GM19240 (cell line): Measurements from ENCODE around the gene CAP2.
"Not testable (repeated sequence)": the region's sequence is repeated elsewhere in the genome, so short reads cannot be mapped to it uniquely, and the experiment has no call there.

ENCODE experiments used
- DNase-seq: peaks from one replicate; pipeline ENCODE4 v3.0.0; 2011; ENCODE audit warnings: low spot score; ENCODE audit not compliant: insufficient read length

CAP2 gene

DNA sequence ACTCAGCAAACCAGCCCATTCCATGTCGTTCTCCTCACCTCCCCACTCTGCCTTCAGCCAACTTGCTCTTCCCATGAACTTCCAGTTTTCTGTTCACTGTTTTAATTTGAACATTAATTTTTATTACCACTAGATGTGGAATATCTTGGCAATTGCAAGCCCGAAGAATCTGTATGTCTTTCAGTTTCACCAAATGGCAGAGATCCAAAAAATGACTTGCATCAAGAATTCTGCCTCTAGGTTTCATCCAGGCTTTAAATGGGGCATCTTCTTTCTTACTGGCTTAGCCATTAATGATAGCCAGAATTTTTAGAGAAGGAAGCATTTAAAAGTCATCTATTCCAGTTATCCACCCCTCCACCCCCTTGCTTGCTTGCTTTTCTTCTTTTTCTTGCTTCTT is 39.0 kb downstream of the CAP2 start:
- no peak for DNase-seq

DNA sequence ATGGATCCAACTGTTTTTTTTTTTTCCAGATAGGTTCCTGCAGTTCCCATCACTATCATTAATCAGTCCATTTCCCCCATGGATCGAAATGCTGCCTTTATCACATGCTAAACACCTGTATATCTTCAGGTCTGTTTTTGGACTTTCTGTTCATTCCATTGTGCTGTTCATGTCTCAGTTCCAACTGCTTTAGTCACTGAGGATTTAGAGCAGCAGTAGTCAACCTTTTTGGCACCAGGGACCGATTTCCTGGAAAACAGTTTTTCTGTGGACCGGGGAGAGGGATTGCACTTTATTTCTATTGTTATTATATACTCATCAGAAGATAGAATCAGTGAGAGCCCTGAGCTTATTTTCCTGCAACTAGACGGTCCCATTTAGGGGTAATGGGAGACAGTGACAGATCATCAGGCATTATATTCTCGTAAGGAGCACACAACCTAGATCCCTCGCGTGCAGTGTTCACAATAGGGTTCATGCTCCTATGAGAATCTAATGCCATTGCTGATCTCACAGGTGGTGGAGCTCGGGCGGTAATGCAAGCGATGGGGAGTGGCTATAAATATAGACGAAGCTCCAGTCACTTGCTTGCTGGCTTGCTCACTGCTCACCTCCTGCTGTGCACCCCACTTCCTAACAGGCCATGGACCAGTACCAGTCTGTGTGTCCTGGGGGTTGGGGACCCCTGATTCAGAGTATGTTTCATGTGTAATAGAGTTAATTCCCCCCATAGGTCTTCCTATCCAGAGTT is 46.0 kb downstream of the CAP2 start:
- no peak for DNase-seq

- not testable (repeated sequence) for DNase-seq
Observed at GRCh38 chr6:17440811-17441210, 47.4 kb downstream of the CAP2 start.

DNA sequence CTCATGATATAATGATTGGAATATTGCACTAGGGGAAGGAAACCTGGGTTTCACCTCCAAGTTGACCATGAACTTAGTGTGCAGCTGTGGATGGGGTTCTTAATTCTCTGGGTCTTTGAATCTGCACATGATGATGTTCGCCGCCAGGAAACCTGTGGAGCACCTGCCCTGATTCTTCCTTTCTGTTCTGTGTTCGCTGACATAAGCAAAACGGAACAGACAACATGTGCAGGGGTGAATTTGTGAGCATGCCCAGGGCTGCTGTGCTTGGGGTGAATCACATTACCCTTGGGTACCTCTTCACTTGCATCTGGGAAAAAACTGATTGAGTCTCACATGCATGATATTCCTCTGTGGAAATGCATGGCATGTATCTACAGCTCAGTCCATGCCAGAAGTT is 48.8 kb downstream of the CAP2 start:
- DNase-seq: no peak

DNA sequence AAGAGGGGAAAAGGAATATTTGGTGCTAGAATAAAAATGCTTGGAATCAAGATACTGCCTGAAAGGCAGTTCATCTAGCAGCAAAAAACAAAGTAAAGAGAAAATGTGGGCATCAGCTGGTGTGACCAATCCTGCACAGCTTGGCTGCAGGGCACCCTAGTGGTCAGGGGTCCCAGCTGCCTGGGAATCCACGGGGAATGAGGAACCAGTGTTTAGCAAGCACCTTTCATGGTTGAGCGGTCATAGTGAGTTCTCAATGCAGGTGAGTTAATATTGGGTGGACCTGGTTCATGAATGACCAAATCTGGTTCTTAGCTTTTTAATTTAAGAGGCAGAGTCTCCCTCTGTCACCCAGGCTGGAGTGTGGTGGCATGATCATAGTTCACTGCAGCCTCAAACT is 53.3 kb downstream of the CAP2 start:
- DNase-seq: no peak

DNA sequence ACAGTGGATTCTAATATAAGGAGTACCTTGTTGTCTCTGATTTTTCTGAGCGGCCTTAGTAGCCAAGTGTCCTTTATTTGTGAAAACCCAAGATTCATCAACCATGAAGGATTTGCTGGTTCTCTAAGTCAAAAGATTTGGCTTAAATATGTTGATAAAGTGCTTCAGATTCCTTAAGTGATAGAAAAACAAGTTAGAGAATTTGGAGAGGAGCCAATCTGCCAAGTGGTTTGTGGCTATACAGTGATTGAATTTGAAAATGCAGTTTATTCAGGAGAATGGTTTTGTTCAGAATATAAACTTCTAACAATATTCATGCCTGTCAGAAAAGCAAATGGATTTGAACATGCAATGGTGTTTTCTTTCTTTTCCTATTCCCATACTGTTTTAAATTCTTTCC is 54.8 kb downstream of the CAP2 start:
- no peak for DNase-seq

DNA sequence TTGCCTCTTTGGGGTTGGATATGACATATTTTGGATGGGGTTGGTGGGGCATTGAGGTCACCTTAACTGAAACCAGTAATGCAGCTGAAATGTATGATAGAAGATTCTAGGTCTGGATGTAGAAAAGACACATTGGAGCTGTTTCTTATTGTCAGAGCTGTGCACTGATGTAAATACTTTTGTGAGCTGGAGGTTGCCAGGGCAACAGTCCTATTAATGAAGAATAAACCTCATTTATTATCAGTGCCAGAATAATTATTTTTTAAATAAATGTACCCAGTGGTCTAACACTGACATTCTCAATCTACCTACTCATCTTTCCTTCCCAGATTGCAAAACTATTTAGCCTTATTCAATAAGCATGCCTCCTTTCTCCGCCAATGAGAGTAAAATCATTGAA is 57.0 kb downstream of the CAP2 start:
- DNase-seq: no peak

DNA sequence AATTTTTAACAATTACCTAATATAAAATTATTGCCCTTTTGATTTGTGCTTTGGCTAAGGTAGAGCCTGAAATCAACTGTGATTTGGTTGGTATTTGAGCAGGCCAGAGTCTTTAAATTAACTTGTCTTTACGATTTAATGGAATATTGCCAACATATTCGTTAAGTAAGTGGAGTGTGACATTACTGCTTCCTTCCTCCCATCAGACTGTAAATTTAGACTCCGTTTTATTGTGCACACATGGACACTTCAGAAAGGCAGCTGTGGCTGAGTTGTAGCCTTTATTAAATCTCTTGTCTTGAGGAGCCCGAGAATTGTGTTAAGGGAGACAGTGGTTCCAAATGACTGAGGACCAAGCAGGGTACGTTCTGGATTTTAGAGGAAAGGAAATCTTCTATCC is 57.4 kb downstream of the CAP2 start:
- no peak for DNase-seq

DNA sequence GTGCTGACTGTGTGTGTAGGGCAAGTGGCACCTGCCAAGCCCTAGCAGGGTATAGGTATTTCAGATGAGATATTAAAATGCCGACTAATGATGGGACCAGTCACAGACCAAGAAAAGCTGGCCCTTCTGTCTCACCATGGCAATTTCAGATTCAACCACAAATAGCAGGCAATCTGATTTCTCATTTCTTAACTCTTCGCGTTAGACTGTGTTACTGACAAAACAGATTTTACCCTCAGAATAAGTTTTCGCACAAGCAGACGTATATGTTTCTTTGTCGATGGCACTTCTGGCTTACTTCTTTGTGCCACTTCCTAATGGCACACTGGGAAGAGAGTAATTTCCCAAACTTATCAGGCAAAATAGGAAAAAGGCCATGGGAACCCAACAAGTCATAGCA is 58.7 kb downstream of the CAP2 start:
- no peak for DNase-seq

GRCh38 chr6:17454316-17455005 is 61.1 kb downstream of the CAP2 start:
- DNase-seq: no peak

- DNase-seq: no peak
Observed at GRCh38 chr6:17455919-17456318, 62.5 kb downstream of the CAP2 start.

DNA sequence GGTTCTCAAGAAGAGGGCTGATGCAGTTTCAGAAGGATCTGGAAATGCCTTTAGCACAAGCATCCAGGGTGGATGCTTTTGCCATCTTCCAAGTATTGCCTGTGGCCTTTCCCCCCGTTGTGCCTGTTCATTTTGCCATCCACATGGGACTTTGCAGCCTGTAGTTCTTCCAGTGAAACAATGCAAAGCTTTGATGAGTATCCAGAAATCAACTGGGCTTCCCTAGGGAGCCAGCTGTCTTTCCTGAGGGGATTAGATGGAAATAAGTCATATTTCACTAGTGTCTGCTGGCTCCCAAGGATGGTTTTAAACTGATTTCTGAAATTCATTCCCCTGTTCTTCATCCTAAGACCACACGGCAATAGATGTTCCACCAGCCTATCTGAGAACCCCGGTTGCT is 63.3 kb downstream of the CAP2 start:
- no peak for DNase-seq

DNA sequence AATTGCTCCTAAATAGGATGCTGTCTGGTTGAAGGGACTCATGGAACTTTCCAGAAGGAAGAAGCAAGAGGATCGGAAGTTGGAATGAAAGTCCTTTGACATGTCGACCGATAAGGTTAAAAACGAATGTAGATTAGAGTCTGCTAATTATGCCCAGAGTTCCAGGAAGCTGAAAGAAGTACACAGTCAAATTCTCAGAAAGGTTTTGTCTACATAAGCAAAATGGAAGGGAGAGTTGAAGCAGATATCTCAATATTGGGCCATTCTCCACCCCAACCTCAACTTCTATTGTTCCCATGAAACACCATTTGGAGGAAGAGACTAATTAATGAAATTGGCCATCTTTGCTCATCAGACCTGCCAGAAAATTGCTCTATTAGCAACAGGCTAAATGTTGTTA is 64.0 kb downstream of the CAP2 start:
- DNase-seq: no peak

GRCh38 chr6:17457956-17458355 is 64.6 kb downstream of the CAP2 start:
- no peak for DNase-seq

- no peak for DNase-seq
Observed at GRCh38 chr6:17458966-17459365, 65.6 kb downstream of the CAP2 start.

- DNase-seq: no peak
Observed at GRCh38 chr6:17460862-17461261, 67.5 kb downstream of the CAP2 start.

- DNase-seq: no peak
Observed at GRCh38 chr6:17466147-17466546, 72.8 kb downstream of the CAP2 start.

DNA sequence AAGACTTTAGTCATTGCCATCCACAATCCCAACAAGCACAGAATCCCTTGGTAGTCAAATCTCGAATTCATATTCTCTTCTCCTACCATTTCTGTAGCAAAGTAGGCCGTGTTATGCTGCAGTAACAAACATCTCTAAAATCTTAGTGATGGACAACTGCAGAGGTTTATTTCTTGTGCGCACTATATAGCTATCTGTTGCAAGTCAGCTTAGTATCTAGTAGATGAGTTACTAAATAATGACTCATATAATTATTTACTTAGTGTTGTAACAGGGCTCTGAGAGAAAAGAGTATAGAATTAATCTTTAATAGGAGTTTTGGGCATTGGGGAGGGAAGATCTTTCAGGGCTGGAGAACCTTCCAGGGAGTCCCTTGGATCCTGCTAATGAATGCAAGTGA is 73.3 kb downstream of the CAP2 start:
- DNase-seq: no peak

DNA sequence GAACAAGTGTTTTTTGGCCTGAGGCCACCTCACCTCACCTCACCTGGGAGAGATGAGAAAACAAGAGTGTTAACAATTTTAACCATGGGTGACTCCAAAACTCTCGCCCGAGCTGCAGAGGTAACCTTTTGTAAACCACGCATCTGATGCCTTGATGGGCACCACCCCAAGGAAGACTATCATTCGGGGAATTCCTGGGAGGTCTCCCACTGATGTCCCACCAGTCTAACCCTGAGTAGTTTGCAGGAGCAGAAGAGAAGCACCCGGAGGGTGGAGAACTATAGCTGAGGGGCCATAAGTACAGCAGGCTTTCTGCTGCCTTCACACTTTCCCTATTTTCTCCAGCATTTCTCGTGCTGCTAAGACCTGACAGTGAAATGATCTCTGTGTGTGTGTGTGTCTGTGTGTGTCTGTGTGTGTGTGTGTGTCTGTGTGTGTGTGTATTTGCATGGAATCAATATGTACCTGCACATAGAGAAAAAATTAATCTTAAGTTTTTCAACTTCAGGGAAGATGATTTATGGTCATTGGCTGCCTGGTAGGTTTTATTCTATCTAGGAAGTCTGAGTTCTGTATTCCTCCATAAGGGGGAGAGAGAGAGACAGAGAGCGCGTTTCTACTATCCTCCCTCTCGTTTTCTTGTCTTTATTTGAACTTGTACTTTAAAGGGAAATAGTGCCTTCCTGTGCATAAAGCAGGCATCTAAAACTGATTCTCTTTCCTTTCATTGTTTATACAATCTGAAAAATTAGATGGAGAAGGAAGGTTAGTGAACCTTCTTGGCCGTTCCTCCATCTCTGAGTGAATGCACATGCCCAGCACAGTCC is 75.8 kb downstream of the CAP2 start:
- no peak for DNase-seq

- no peak for DNase-seq
Observed at GRCh38 chr6:17470202-17470937, 77.0 kb downstream of the CAP2 start.

DNA sequence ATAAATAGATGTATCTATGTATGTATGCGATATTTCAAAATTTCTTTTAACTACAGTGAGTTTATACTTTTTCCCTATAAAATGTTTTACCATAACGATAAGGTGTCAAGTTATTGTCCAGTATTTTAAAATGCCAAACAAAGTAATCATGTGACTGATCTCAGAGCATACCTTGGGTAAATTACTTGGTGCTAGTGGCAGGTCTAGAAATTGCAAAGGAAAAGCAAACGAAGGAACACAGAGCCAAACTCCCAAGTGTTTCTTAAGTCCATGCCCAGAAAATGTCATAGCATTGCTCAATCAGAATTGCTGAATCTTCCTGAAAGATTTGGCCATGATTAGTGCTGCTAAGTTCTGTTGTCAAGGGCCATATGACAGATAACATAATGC is 77.5 kb downstream of the CAP2 start:
- no peak for DNase-seq
